ENCODE data around the gene SCG2. TPM values are rescaled to one million over a fixed set of nuclear protein-coding genes. Genes with fewer than 3 reads are reported as not detected.

Gene SCG2
- total and polyA plus RNA-seq, 11 donors = 0.07 to 2.4 (median 0.19) TPM; not detected in 2

DNA sequence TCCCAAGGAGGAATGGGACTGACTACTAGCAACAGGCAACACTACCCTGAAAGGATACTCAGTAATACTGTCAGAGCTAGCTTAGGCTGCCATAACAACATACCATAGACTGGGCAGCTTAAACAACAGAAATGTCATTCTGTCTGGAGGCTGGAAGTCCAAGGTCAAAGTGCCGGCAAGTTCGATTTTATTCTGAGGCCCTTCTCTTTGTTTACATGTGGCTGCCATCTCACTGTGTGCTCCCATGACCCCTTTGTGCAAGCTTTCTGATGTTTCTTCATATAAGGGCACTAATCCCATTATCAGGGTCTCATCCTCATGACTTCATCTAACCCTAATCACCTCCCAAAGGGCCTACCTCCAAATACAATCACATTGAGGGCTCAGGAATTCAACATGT, 30.7 kb upstream of the SCG2 start:
- no peak for TF ChIP-seq POLR2A (IDR thresholded peaks at IDR 0.05)
- TF ChIP-seq, protein P1, sequence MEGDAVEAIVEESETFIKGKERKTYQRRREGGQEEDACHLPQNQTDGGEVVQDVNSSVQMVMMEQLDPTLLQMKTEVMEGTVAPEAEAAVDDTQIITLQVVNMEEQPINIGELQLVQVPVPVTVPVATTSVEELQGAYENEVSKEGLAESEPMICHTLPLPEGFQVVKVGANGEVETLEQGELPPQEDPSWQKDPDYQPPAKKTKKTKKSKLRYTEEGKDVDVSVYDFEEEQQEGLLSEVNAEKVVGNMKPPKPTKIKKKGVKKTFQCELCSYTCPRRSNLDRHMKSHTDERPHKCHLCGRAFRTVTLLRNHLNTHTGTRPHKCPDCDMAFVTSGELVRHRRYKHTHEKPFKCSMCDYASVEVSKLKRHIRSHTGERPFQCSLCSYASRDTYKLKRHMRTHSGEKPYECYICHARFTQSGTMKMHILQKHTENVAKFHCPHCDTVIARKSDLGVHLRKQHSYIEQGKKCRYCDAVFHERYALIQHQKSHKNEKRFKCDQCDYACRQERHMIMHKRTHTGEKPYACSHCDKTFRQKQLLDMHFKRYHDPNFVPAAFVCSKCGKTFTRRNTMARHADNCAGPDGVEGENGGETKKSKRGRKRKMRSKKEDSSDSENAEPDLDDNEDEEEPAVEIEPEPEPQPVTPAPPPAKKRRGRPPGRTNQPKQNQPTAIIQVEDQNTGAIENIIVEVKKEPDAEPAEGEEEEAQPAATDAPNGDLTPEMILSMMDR (IDR thresholded peaks at IDR 0.05) = no peak
- peaks cover 0 to 5% (median 0%) of the 10 kb centered on the region in 9 donors for H3K27me3 ChIP-seq
- no peak for ATAC-seq
- no peaks in the 10 kb centered on the region for H3K36me3 ChIP-seq
- intact Hi-C loops (cut with DNase I) = no loop called here
- no peaks in the 10 kb centered on the region for H3K4me1 ChIP-seq
- DNase-seq = no peak
- no peak overlapping the region for H3K4me3 ChIP-seq
- 78 to 95% (median 88%) methylated on average over 2 of the region's 2 CpGs for WGBS, 4 donors
- H3K9me3 ChIP-seq = peaks cover 0 to 6% (median 0%) of the 10 kb centered on the region in 12 donors
- no peak overlapping the region for H3K27ac ChIP-seq

DNA sequence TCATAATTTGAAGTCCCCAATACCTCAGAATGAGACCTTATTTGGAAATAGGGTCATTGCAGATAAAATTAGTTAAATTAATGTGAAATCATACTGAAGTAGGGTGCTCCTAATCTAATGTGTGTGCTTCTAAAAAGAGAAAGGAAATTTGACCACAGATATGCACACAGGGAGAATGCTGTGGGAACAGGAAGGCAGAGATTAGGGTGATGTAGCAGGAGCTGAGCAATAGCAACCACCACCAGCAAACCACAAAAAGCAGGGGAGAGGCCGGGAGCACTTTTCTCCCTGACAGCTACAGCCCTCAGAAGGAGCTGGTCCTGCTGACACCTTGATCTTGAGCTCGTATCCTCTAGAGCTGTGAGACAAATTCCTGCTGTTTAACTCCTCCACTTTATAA, 24.6 kb upstream of the SCG2 start:
- 22 to 38% (median 31%) methylated on average over 2 of the region's 2 CpGs for WGBS, 4 donors
- intact Hi-C loops (cut with DNase I) = no loop called here
- TF ChIP-seq, protein P1 (IDR thresholded peaks at IDR 0.05) = no peak
- no peak for TF ChIP-seq POLR2A (IDR thresholded peaks at IDR 0.05)

DNA sequence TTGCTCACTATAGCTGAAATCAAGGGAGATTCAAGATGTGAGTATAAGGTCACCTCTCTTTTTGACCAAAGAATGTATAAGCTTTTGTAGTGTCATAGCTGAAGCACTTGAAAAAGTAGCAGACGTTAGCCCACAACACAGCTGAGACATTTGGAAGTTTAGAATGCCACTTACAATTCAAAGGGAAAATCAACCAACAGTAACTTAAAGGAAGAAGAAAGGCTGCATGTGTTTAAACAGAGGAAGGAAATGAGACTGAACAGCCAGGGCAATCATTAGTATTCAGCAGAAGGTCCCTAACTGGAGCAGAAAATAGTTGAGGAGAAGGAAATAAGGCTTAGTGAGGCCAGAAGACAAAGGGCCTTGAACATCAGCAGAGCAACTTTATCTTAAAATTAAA, 23.5 kb upstream of the SCG2 start:
- no peak overlapping the region for H3K4me3 ChIP-seq
- 52 to 62% (median 55%) methylated on average over 1 of the region's 1 CpG for WGBS, 4 donors
- DNase-seq (no peak), ATAC-seq (no peak)
- TF ChIP-seq POLR2A (IDR thresholded peaks at IDR 0.05) = no peak
- TF ChIP-seq, protein P1 (IDR thresholded peaks at IDR 0.05) = no peak
- H3K27me3 ChIP-seq = peaks cover 0 to 5% (median 0%) of the 10 kb centered on the region in 9 donors
- no peaks in the 10 kb centered on the region for H3K4me1 ChIP-seq
- intact Hi-C loops (cut with DNase I) = no loop called here
- H3K36me3 ChIP-seq = no peaks in the 10 kb centered on the region
- H3K9me3 ChIP-seq = no peaks in the 10 kb centered on the region
- no peak overlapping the region for H3K27ac ChIP-seq

More for the DNA sequence above, 24.6 kb upstream of the SCG2 start:
- Histone ChIP-seq H3K9me3 (no peaks in the 10 kb centered on the region), H3K27ac (no peak overlapping the region), H3K27me3 (peaks cover 0 to 5% (median 0%) of the 10 kb centered on the region in 9 donors), H3K36me3 (no peaks in the 10 kb centered on the region), H3K4me1 (no peaks in the 10 kb centered on the region), H3K4me3 (no peak overlapping the region)
- ATAC-seq (no peak), DNase-seq (no peak)

DNA sequence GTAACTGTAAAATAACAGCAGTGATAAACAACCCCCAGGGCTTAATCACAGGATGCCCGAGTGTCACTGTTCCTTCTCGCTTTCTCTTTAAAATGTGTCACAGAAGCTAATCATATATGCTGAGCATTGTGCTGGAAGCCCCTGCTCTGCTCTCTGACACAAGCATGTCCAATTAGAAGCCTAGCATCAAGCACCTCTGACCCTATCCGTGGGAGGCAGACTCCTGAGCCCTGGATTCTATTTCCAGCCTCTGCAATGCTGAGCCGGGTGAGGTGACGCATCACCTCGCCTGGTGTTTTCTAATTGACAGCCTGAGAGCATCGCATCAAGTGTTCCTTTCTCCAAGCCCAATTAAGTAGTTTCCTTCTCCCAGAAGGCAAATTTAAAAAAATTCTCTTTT, 19.7 kb upstream of the SCG2 start:
- DNase-seq (no peak), ATAC-seq (no peak)
- no peak for TF ChIP-seq POLR2A (IDR thresholded peaks at IDR 0.05)
- TF ChIP-seq, protein P1 (IDR thresholded peaks at IDR 0.05) = no peak
- intact Hi-C loops (cut with DNase I) = no loop called here
- Histone ChIP-seq H3K27me3 (peaks cover 0 to 14% (median 0%) of the 10 kb centered on the region in 9 donors), H3K4me1 (no peaks in the 10 kb centered on the region), H3K27ac (no peak overlapping the region), H3K4me3 (no peak overlapping the region), H3K36me3 (no peaks in the 10 kb centered on the region), H3K9me3 (no peaks in the 10 kb centered on the region)
- 44 to 48% (median 47%) methylated on average over 7 of the region's 7 CpGs for WGBS, 4 donors

Data from heart left ventricle (tissue), 16 donors.